GM21515 (cell line): ENCODE measurements around the gene MYL10.

Source experiments
- ATAC-seq: cut with Tn5 transposase; IDR thresholded peaks from one replicate; pipeline ENCODE4 v1.9.1; 2021; ENCODE audit not compliant: unreplicated experiment

Gene MYL10

DNA sequence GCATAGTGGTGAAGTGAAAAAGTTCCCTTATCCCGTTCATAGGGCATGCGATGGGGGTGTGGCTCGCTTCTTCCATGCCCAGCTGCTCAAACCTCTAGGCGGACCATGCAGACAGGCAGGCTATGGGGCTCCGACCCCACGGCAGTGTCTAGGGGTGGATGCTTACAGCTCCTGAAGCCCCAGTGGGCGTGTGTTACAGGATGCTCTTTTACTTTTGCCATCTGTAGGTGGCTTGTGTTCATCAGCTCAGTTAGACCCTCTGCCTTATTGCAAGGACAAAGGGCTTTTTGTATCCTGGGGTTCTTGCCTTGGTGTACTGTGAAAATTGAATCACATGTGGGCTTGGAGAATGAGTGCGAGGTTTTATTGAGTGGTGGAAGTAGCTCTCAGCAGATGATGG lies at the start of gene MYL10:
TSS of gene MYL10 (minus strand) at position 126 of the 400 bp plus-strand sequence. CDS start 178 bp downstream, outside the sequence.
- no peak for ATAC-seq

GRCh38 chr7:101678658-101679057 lies 49.6 kb upstream of the MYL10 start:
- ATAC-seq = no peak

DNA sequence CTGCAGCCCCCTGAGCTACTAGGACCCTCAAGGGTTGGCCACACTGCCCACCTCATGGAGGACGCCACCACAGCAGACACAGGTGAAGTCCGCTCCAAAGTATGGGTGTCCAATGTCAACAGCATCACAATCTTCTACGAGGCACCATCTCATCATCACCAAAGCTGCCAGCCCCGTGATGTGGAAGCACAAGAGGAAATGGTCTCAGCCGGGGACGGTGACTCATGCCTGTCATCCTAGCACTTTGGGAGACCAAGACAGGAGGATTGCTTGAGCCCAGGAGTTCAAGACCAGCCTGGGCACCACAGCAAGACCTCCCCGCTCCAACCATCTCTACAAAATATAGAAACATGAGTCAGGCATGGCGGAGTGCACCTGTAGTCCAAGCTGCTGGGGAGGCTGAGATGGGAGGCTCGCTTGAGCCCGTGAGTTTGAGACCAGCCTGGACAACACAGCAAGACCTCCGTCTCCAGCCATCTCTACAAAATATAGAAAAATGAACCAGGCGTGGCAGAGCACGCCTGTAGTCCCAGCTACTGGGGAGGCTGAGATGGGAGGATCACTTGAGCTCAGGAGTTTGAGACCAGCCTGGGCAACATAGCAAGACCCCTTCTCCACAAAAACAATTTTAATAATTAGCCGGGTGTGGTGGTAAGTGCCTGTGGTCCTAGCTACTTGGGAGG lies 48.8 kb upstream of the MYL10 start:
- ATAC-seq = no peak

DNA sequence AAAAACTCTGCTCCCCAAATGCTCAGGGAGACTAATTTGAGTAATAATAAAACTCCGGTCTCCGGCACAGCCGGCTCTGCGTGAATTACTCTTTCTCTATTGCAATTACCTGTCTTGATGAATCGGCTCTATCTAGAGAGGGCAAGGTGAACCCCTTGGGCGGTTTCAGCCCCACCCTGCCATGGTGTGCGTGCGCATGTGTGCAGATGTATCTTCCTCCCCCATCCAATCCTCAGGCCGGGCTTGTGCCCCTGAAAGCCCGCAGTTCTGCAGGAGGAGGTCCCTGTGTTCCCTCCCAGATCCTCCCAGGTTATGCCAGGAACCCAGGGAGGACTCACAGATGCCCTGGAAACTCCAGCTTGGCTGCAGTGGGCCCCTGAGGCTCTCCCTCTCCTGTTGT lies 48.3 kb upstream of the MYL10 start:
- no peak for ATAC-seq

- no peak for ATAC-seq
These were observed 47.9 kb upstream of the MYL10 start for GRCh38 chr7:101676956-101677355.

- ATAC-seq = no peak
These were observed 47.0 kb upstream of the MYL10 start for GRCh38 chr7:101676062-101676598.

DNA sequence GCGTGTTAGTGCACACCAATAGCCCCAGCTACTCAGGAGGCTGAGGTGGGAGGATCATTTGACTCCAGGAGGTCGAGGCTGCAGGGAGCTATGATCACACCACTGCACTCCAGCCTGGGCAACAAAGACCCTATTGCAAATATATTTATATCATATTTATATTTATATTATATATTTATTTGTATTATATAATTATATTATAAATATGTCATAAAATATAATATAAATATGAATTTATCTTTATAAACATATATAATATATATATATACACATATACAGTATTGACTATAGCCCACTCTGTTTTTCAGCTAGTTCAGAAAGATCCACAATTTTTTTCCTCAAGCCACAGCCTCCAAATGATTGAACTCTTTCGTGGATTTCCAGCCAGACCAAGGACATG lies 45.3 kb upstream of the MYL10 start:
- ATAC-seq = no peak

- no peak for ATAC-seq
These were observed 44.9 kb upstream of the MYL10 start for GRCh38 chr7:101673951-101674350.

DNA sequence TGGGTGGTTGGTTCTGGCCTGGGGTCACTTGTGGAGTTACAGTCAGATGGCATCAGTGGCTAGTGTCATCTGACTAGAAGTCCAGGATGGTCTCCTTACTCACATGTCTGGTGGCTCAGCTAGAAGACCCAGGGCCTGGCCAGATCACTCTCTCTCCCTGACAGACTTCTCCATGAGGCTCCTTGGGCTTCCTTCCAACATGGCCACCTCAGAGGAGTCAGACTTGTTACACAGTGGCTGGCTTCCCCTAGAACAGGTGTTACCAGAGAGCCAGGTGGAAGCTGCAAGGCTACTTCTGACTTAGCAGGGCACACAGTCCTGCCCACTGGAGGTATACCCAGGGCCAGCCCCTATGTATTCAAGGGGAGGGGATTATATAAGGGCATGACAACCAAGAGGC lies 44.2 kb upstream of the MYL10 start:
- no peak for ATAC-seq

DNA sequence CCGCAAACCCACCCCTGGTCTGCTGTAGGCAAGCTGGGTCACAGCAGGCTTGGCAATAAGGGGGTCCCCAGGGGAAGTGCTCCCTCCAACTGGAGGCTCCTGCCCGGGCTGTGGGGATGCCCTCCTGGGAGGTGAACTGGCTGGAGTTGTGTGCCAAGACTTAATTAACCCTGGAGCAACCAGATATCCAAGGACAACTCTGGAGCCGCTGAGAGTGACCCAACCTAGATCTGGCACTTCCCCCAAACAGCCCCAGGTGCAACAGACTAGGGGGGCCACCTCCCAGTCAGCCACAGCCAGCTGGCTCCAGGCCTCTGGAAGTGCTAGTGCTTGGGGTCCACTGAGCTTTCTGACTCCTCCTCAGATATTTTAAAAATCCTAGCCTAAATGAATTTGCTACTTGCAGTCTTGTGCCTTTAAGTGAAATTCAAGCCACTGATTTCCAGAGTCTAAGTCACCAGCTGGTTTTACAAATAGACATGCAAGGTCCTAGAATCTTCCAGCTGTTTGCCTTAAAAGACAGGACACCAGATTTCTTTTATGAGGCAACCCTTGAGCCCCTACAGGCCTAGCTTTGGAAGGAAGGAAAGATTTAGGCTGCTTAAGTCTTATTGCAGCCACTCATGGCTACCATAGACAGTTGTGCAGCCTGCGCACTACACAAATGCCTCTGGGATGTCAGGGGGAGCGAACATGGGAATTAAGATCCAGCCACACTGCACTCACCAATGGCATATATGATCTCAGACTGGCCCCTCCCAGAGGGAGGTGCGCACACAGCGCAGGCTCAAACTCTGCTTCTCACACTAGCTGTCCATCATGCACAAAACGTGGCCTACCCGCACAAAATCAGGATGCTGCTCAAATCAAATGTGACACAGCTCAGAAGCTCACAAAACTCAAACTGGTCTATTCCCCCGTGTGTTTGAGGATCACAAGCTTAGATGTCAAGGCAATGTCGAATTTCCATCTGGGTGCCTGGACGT lies 42.6 kb upstream of the MYL10 start:
- ATAC-seq = no peak

DNA sequence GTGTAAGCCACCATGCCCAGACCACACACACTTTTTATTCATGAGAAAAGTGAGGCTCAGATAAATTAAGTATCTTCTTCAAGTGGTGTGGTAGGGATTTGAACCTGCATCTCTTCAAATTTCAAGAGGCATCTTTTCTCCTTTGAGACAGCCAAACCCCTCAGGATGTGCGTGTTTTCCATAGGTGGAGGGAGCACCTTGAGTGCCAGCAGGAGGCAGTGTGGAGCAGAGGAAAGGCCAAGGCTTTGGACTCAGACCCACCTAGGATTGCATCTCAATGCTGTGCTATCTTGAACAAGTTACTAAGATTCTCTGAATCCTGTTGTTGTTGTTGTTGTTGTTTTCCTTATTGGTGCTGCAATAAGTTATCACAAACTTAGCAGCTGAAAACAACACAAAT lies 40.2 kb upstream of the MYL10 start:
- ATAC-seq = no peak

GRCh38 chr7:101668726-101669125 lies 39.6 kb upstream of the MYL10 start:
- ATAC-seq = no peak

- no peak for ATAC-seq
These were observed 38.8 kb upstream of the MYL10 start for GRCh38 chr7:101667920-101668319.

GRCh38 chr7:101667399-101667798 lies 38.3 kb upstream of the MYL10 start:
- ATAC-seq = no peak

DNA sequence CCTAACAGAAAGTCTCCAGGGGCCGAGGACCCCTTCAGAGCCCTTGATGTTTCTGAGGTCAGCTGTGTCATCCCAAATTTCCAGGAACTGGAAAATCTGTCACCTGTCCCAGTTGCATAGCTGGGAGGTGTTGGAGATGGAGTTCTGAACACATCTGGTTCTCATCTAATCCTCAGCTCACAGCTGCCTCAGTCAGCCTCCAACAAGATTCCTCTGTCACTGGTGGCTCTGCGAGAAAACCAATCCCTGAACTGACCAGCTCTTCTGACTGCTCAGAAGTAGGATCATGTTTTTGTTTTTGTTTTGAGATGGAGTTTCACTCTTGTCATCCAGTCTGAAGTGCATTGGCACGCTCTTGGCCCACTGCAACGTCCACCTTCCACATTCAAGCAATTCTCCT lies 37.6 kb upstream of the MYL10 start:
- no peak for ATAC-seq

DNA sequence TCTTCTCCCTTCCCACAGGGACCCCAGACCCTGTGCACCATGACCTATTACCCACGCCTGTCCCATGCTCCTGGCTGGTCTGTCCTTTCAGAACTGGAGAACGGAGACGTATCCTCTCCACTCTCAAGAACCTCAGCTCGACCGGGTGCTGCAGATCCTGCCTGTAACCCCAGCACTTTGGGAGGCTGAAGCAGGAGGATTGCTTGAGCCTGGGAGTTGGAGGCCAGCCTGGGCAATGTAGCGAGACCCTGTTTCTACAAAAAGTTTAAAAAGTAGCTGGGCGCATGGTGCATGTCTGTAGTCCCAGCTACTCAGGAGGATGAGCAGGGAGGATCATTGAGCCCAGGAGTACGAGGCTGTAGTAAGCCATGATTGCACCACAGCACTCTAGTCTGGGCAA lies 37.2 kb upstream of the MYL10 start:
- ATAC-seq = no peak

DNA sequence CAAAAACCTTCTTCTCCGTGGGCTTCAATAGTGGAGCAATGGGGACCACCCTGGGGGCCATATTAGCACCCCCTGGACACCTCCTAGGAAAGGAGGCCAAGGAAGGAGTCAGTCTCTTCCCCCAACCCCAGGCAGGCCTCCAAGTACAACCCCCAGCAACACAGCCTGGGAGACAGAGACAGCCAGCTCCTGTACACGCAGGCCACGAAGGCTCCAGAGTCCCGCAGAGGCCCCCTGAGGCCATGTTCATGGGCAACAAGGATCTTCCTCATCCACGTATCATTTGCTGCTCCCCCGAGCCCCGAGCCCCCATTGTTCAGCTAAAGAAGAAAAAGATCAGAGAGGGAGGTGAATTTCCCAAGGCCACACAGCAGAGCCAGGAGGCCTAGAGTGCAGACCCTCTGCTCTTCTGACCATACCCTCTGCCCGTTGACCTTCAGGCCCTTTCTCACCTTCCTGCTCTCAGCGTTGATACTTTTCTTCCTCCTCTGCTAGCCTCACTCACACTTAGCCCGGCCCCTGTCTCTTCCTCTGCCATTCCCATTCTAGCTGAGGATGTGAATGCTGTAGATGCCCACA lies 35.9 kb upstream of the MYL10 start:
- ATAC-seq = no peak

DNA sequence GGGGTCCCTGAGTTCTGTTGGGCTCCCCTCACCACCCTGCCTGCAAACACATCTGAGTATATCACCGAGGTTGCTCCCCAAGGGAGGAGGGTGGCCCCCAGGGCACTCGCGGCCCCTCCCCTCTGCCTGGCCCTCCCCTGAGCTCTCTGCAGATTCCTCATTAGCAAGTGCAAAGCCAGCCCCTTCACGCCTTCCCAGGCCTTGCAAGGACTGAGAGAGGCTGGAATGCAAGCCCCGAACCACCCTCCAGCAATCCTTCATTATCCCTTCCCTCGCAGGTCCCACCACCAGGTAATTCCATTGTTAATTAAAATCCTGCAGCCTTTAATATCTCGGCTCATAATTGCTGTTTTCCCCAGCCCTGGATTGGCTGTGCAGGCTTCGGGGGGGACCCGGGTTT lies 35.3 kb upstream of the MYL10 start:
- no peak for ATAC-seq

DNA sequence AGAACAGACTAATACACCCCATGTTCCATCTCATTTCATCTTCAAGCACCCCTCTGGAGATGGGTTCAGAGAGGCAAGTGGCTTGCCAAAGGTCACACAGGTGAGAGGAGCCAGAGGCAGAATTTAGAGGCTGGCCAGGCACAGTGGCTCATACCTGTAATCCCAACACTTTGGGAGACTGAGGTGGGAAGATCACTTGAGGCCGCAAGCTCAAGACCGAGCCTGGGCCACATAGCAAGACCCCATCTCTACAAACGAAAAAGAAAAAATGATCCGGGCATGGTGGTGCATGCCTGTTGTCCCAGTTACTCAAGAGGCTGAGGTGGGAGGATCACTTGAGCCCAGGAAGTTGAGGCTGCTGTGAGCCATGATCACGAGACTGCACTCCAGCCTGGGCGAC lies 34.7 kb upstream of the MYL10 start:
- no peak for ATAC-seq

GRCh38 chr7:101662447-101662998 lies 33.4 kb upstream of the MYL10 start:
- ATAC-seq = no peak

DNA sequence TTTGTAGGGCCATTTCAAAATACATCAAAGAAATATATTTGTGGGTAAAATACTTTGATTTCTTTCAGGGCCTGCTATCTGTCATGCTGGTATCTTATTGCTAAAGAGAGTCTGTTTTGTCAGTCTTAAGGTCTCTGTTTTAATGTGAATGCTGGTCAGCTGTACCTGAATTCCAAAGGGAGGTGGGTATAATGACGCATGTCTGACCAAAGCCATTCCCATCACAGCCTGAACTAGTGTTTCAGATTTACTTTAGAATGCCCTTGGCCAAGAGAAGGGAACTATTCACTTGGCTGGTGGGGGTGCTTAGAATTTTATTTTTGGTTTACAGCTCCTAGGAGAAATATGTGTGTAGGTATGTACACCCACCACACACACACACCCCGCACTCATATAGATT lies 30.6 kb upstream of the MYL10 start:
- no peak for ATAC-seq
